Adipocyte (in vitro differentiated cells): ENCODE measurements around the gene PLXNB1.

Experiments
- DNase-seq: peaks from one replicate; pipeline ENCODE4 v3.0.0-alpha.2; 2015; ENCODE audit warnings: low read depth
- H3K27me3 ChIP-seq: replicated peaks from 2 replicates; pipeline ENCODE4 v1.7.0; 2013; ENCODE audit warnings: mild to moderate bottlenecking, low read length, moderate library complexity; ENCODE audit not compliant: control insufficient read depth, insufficient read depth
- H3K36me3 ChIP-seq: 2 replicates; pipeline ENCODE4 v1.7.0; 2013; ENCODE audit warnings: low read length, mild to moderate bottlenecking, moderate library complexity; ENCODE audit not compliant: control insufficient read depth, insufficient read depth, severe bottlenecking
- H3K4me1 ChIP-seq: 2 replicates; pipeline ENCODE4 v1.7.0; 2013; ENCODE audit warnings: mild to moderate bottlenecking, low read length, moderate library complexity; ENCODE audit not compliant: control insufficient read depth, insufficient read depth
- H3K4me3 ChIP-seq: 2 replicates; pipeline ENCODE4 v1.7.0; 2013; ENCODE audit warnings: mild to moderate bottlenecking, low read length, moderate library complexity
- H3K9ac ChIP-seq: 2 replicates; pipeline ENCODE4 v1.7.0; 2013; ENCODE audit warnings: mild to moderate bottlenecking, low read length, moderate library complexity
- H3K9me3 ChIP-seq: 2 replicates; pipeline ENCODE4 v1.7.0; 2013; ENCODE audit warnings: mild to moderate bottlenecking, low read length, moderate library complexity; ENCODE audit not compliant: control insufficient read depth

The PLXNB1 gene

DNA sequence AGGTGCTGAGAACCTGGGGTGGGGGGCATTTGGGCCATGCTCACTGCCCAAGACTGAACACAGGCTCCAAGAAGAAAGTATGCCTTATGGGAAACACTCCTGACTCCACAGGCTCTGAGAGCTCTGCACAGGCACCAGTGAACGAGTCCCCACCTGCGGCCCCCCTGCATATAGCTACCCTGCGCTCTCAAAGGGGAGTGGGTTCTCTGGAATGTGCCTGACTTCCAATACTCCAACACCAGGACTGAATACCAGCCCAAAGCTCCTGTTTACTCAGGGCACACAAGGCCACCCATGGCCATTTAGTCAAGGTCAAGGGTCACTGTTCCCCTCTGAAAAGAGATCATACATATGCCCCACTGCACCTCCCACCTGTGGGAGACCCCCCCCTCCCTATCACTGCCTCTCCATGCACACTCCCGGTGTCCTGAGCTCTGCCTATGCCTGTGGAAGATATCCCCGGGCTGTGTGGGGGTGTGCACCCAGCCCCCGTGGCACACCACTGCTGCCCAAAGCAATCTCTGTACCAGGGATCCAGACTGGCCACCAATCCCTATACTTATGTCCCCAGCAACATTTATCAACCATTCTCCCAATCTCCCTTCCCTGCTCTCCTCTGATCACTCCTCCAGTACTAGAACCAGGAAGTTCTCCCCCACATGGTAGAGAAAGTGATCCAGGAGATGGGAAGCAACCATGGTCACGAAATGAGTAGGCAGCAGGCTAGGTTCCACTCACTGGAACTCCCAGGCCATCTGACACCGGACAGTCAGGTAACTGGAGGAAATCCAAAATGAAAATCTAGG lies 1.5 kb upstream of the PLXNB1 start:
- Histone ChIP-seq H3K4me1 (peaks cover 63% of the 10 kb centered on the region), H3K9me3 (no peaks in the 10 kb centered on the region), H3K4me3 (no peak overlapping the region), H3K27me3 (no peaks in the 10 kb centered on the region), H3K9ac (no peak overlapping the region), H3K36me3 (peaks cover 7% of the 10 kb centered on the region)
- DNase-seq = no peak

GRCh38 chr3:48430708-48431101 lies 819 bp upstream of the PLXNB1 start:
- peaks cover 7% of the 10 kb centered on the region for H3K36me3 ChIP-seq
- peaks cover 68% of the 10 kb centered on the region for H3K4me1 ChIP-seq
- H3K9ac ChIP-seq = no peak overlapping the region
- H3K4me3 ChIP-seq = no peak overlapping the region
- H3K9me3 ChIP-seq = no peaks in the 10 kb centered on the region
- no peaks in the 10 kb centered on the region for H3K27me3 ChIP-seq
- DNase-seq = no peak

- H3K4me1 ChIP-seq = peaks cover 60% of the 10 kb centered on the region
- H3K9ac ChIP-seq = peak overlapping the region; percentile 84
- no peaks in the 10 kb centered on the region for H3K9me3 ChIP-seq
- H3K27me3 ChIP-seq = no peaks in the 10 kb centered on the region
- H3K4me3 ChIP-seq = peak overlapping the region; percentile 82
- DNase-seq = peak; percentile 72
- H3K36me3 ChIP-seq = peaks cover 7% of the 10 kb centered on the region
Measured at GRCh38 chr3:48429317-48429959, 448 bp downstream of the PLXNB1 start.

DNA sequence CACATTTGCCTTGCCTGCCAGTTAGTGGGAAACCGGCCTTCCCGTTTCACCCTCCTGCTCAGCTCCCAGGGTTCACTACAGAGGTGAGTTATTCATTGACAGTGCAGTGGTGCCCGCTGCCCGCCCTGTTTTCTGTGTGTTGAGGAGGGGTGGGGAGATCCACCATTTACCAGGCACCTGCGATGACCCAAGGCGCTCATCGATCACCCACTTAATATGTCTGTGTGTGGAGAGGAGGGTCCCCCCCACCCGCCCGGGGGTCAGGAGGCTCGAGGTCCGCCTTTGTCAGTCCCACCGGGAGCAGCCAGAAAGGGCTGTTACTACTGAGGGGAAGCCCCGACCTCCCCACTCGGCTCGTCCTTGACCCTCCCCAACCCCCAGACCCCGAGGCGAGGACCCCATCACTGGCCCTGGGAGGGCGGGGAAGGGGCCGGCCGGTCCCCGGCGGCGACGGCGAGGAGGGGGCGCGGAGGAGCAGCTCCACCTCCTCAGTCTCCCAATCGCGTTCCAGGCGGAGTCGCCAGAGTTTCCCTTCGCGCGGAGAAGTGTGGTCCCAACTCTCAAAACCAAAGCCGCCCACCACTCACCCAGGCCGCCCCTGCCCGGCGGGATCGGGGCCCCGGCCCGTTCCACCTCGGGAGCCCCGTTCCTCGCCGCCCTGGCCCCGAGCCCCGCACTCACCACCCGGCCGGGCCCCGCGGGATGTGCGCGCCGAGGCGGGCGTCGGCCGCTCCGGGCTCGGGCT lies 1.1 kb downstream of the PLXNB1 start:
- H3K9me3 ChIP-seq = no peaks in the 10 kb centered on the region
- peaks cover 7% of the 10 kb centered on the region for H3K36me3 ChIP-seq
- peak overlapping the region; percentile 84 for H3K9ac ChIP-seq
- H3K27me3 ChIP-seq = no peaks in the 10 kb centered on the region
- DNase-seq = peak; percentile 73
- peak overlapping the region; percentile 82 for H3K4me3 ChIP-seq
- peaks cover 53% of the 10 kb centered on the region for H3K4me1 ChIP-seq

- Histone ChIP-seq H3K27me3 (no peaks in the 10 kb centered on the region), H3K4me1 (peaks cover 47% of the 10 kb centered on the region), H3K4me3 (peak overlapping the region; percentile 82), H3K36me3 (peaks cover 7% of the 10 kb centered on the region), H3K9me3 (no peaks in the 10 kb centered on the region), H3K9ac (peak overlapping the region; percentile 80)
- no peak for DNase-seq
Measured at GRCh38 chr3:48428088-48428571, 1.8 kb downstream of the PLXNB1 start.

GRCh38 chr3:48427630-48427962 lies 2.3 kb downstream of the PLXNB1 start:
- Histone ChIP-seq H3K9ac (peak overlapping the region; percentile 80), H3K36me3 (peaks cover 4% of the 10 kb centered on the region), H3K9me3 (no peaks in the 10 kb centered on the region), H3K27me3 (no peaks in the 10 kb centered on the region), H3K4me1 (peaks cover 42% of the 10 kb centered on the region), H3K4me3 (peak overlapping the region; percentile 82)
- peak; percentile 16 for DNase-seq

DNA sequence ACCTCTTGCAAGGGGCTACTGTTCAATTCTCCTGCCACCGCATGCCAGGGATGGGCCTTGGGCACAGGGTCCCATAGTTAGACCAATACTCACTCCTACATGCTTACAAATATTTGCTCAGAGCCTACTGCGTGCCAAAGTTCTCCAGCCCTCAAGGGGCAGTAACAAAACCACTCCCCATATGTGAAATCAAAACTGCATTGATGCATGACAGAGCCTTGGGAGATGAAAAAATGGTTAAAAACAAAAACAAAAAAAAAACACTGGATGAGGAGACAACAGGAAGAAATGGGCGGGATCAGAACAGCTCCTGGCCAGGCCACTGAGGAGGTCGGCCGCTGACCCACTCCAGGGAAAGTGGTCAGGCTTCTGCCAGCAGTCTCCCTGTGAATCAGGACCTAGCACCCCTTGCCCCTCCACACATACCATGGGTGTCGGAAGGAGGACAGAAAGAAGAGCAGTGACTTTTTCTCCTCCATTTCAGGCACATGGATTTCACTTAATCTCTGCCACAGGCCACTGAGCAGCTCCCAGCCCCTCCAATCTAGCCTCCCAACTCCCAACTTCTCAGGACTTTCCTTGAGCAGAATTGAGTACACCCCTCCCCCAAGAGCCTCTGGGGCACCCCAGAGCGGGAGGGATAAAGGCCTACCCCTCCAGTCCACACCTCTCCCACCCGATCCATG lies 2.8 kb downstream of the PLXNB1 start:
- peak; percentile 61 for DNase-seq
- Histone ChIP-seq H3K36me3 (no peaks in the 10 kb centered on the region), H3K9ac (peak overlapping the region; percentile 80), H3K4me1 (peaks cover 38% of the 10 kb centered on the region), H3K9me3 (no peaks in the 10 kb centered on the region), H3K27me3 (no peaks in the 10 kb centered on the region), H3K4me3 (peak overlapping the region; percentile 82)

DNA sequence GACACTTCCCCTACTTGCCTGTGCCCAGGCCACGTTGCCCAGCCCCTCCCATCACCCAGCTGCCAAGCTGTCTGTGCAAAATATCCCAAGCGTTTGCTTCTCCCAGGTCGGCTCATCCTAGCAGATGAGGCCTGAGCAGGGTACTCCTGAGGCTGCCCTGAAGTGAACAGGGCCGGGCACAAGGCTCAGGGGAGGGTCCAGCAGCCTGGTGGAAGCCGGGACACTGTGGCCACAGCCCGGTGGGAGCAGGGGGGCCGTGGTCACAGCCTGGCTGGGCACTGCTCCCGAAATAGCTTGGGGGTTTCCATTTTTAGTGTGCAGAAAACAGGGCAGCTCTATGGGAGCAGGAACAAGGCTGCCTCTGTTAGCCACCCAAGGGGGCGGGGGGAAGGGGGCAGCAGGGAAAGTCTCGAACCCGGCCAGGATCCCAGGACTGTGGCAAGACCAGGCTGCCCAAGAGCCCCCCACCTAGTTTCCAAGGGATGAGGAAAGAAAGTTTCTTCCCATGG lies 3.4 kb downstream of the PLXNB1 start:
- no peaks in the 10 kb centered on the region for H3K36me3 ChIP-seq
- no peaks in the 10 kb centered on the region for H3K27me3 ChIP-seq
- H3K4me3 ChIP-seq = peak overlapping the region; percentile 82
- DNase-seq = no peak
- peaks cover 38% of the 10 kb centered on the region for H3K4me1 ChIP-seq
- H3K9ac ChIP-seq = peak overlapping the region; percentile 43
- no peaks in the 10 kb centered on the region for H3K9me3 ChIP-seq

GRCh38 chr3:48425281-48425812 lies 4.5 kb downstream of the PLXNB1 start:
- Histone ChIP-seq H3K4me1 (peaks cover 37% of the 10 kb centered on the region), H3K9me3 (no peaks in the 10 kb centered on the region), H3K27me3 (no peaks in the 10 kb centered on the region), H3K9ac (peak overlapping the region; percentile 40), H3K36me3 (peaks cover 4% of the 10 kb centered on the region), H3K4me3 (no peak overlapping the region)
- no peak for DNase-seq

- H3K36me3 ChIP-seq = peaks cover 9% of the 10 kb centered on the region
- peaks cover 33% of the 10 kb centered on the region for H3K4me1 ChIP-seq
- DNase-seq = no peak
- no peak overlapping the region for H3K9ac ChIP-seq
- no peaks in the 10 kb centered on the region for H3K27me3 ChIP-seq
- H3K9me3 ChIP-seq = no peaks in the 10 kb centered on the region
- H3K4me3 ChIP-seq = no peak overlapping the region
Measured at GRCh38 chr3:48423883-48424695, 5.8 kb downstream of the PLXNB1 start.
